ENCODE results near the gene TRIM28. TPM values are rescaled to one million over a fixed set of nuclear protein-coding genes. Genes with fewer than 3 reads are reported as not detected.

Gene TRIM28
- total RNA-seq, 2 experiments from 2014 or later: 476 to 528 TPM

GRCh38 chr19:58566989-58567388, 23.1 kb downstream of the TRIM28 start:
- CTCF ChIA-PET: interaction anchor here (1.4 to 1.8 kb wide), 2 partner anchors 12 to 46 kb away, joined by 4 to 5 read pairs; partner anchors contain the start of gene ZBTB45
- POLR2A ChIA-PET: interaction anchor here (0.9 kb wide), 1 partner anchor 53 kb away, joined by 3 read pairs; no protein-coding TSS in a partner anchor
- Mint-ChIP-seq H3K36me3 (ENCODE audit: low read depth) (peaks cover 36% of the 10 kb centered on the region), H3K4me1 (ENCODE audit: low read depth) (peaks cover 41% of the 10 kb centered on the region), H3K9me3 (ENCODE audit: insufficient read depth) (no peaks in the 10 kb centered on the region), H3K4me3 (no peak overlapping the region), H3K27me3 (ENCODE audit: low read depth) (no peaks in the 10 kb centered on the region), H3K27ac (no peak overlapping the region)
- no peak for DNase-seq
- no peak for ATAC-seq

- peaks cover 36% of the 10 kb centered on the region for H3K4me1 Mint-ChIP-seq (ENCODE audit: low read depth)
- H3K9me3 Mint-ChIP-seq (ENCODE audit: insufficient read depth): no peaks in the 10 kb centered on the region
- ChIA-PET CTCF (interaction anchor here (0.7 to 1.4 kb wide), 3 partner anchors 9 to 54 kb away, joined by 3 to 6 read pairs (median 3); partner anchors contain the start of gene ZBTB45), POLR2A (interaction anchor here (0.6 kb wide), 1 partner anchor 9 kb away, joined by 3 read pairs; no protein-coding TSS in a partner anchor)
- H3K27ac Mint-ChIP-seq: no peak overlapping the region
- DNase-seq (no peak), ATAC-seq (no peak)
- no peak overlapping the region for H3K4me3 Mint-ChIP-seq
- no peaks in the 10 kb centered on the region for H3K27me3 Mint-ChIP-seq (ENCODE audit: low read depth)
- peaks cover 35% of the 10 kb centered on the region for H3K36me3 Mint-ChIP-seq (ENCODE audit: low read depth)
Observed at GRCh38 chr19:58568453-58569130, 24.7 kb downstream of the TRIM28 start.

DNA sequence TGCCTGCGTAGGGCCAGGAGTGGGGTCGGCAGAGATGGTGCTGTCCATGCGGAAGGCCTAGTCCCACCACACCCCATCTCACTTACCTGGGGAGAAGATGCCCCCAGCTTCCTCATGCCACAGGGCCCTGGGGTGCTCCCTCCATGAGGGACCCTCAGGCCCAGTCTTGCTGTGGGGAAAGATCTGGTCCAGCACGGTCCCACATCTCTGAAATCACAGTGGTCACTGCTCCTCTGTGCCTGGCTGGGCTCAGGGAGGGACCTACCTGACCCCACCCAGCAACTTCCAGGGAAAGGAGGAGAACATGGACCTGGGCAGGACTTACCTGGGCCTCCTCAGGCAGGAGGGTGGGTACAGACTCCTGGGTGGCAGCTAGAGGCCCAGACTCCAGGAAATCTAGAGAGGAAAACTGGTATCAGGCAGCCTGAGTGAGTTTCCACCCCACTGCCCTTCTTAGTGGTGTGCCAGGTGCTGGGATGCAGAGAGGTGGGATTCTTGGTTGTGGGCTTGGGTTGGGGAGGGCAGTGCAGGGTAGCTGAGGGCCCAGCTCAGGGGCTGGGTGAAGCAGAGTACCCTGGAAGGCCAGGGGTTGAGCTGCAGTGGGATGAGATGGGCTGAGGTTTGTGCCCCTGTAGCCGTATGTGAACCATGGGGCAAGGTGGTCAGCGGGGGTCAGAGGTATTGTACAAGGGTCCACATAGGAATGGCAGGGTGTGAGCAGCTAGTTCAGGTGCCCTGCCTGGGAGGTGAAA, 25.5 kb downstream of the TRIM28 start:
- no peak overlapping the region for H3K27ac Mint-ChIP-seq
- ChIA-PET POLR2A (interaction anchor here (1.4 kb wide), 1 partner anchor 8 kb away, joined by 4 read pairs; no protein-coding TSS in a partner anchor), CTCF (interaction anchor here (1.3 to 1.4 kb wide), 2 partner anchors 50 to 55 kb away, joined by 3 read pairs; partner anchors contain the start of gene ZBTB45)

GRCh38 chr19:58569943-58570670, 26.2 kb downstream of the TRIM28 start:
- peaks cover 36% of the 10 kb centered on the region for H3K4me1 Mint-ChIP-seq (ENCODE audit: low read depth)
- no peak overlapping the region for H3K27ac Mint-ChIP-seq
- ChIA-PET CTCF (interaction anchor here (1.3 kb wide), 1 partner anchor 50 kb away, joined by 3 read pairs; the partner anchor contains the start of gene ZBTB45), POLR2A (interaction anchor here (1.4 kb wide), 1 partner anchor 9 kb away, joined by 4 read pairs; no protein-coding TSS in a partner anchor)
- ATAC-seq: no peak
- H3K4me3 Mint-ChIP-seq: no peak overlapping the region
- peak; percentile 19 for DNase-seq
- no peaks in the 10 kb centered on the region for H3K27me3 Mint-ChIP-seq (ENCODE audit: low read depth)
- no peaks in the 10 kb centered on the region for H3K9me3 Mint-ChIP-seq (ENCODE audit: insufficient read depth)
- H3K36me3 Mint-ChIP-seq (ENCODE audit: low read depth): peaks cover 33% of the 10 kb centered on the region

More for the DNA sequence above, 25.5 kb downstream of the TRIM28 start:
- DNase-seq: peak; percentile 18
- Mint-ChIP-seq H3K4me3 (no peak overlapping the region), H3K27me3 (ENCODE audit: low read depth) (no peaks in the 10 kb centered on the region), H3K9me3 (ENCODE audit: insufficient read depth) (no peaks in the 10 kb centered on the region), H3K36me3 (ENCODE audit: low read depth) (peaks cover 35% of the 10 kb centered on the region), H3K4me1 (ENCODE audit: low read depth) (peaks cover 35% of the 10 kb centered on the region)
- no peak for ATAC-seq

DNA sequence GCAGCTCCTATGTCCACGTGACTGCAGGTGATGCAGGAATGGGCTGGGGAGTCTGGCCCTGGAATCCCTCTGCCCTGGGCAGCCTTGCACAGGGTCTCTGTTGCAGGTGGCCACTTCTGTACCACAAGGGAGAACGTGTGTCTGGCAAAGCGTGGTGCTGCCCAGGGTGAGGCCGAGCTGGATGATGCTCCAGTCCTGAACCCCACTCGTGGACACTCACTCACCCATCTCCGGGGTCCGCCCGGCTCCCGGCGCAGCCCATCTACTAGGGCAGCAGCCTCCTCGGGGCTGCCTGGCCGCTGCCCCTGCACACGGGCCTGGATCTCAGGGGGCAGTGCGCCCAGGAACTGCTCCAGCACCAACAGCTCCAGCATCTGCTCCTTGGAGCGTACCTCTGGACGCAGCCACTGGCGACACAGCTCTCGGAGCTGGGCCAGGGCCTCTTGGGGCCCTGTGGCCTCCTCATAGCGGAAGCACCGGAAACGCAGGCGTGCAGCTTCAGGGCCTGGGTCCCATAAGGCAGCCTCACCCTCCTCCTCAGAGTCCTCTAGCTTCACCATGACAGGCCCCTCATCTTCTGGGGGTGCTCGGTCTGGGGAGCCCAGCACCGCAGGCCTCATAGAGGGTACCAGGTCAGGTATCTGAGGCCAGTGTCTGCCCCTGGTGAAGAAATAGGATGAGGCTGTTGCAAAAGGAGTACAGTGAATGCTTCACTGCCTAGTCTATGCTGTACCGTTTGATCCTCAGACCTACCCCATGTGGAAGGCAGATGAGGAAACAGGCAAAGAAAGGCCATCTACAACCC, 27.1 kb downstream of the TRIM28 start:
- DNase-seq: peak; percentile 19
- Mint-ChIP-seq H3K36me3 (ENCODE audit: low read depth) (peaks cover 33% of the 10 kb centered on the region), H3K4me1 (ENCODE audit: low read depth) (peaks cover 38% of the 10 kb centered on the region), H3K4me3 (no peak overlapping the region), H3K27ac (no peak overlapping the region), H3K9me3 (ENCODE audit: insufficient read depth) (no peaks in the 10 kb centered on the region), H3K27me3 (ENCODE audit: low read depth) (no peaks in the 10 kb centered on the region)
- ChIA-PET POLR2A (interaction anchor here (0.8 to 2.3 kb wide), 5 partner anchors 8 to 23 kb away, joined by 3 to 14 read pairs (median 4); no protein-coding TSS in a partner anchor), CTCF (interaction anchor here (0.7 to 2.0 kb wide), 4 partner anchors 10 to 343 kb away, joined by 3 to 8 read pairs (median 4); partner anchors contain the start of genes UBE2M and ZBTB45)
- ATAC-seq: no peak

- no peaks in the 10 kb centered on the region for H3K9me3 Mint-ChIP-seq (ENCODE audit: insufficient read depth)
- peaks cover 29% of the 10 kb centered on the region for H3K36me3 Mint-ChIP-seq (ENCODE audit: low read depth)
- DNase-seq (peak; percentile 19), ATAC-seq (no peak)
- H3K27ac Mint-ChIP-seq: peak overlapping the region; percentile 99
- ChIA-PET CTCF (interaction anchor here (0.7 to 2.0 kb wide), 3 partner anchors 10 to 343 kb away, joined by 3 to 8 read pairs (median 4); partner anchors contain the start of gene UBE2M), POLR2A (interaction anchor here (0.8 to 2.3 kb wide), 4 partner anchors 9 to 24 kb away, joined by 3 to 14 read pairs (median 4); no protein-coding TSS in a partner anchor)
- H3K4me1 Mint-ChIP-seq (ENCODE audit: low read depth): peaks cover 39% of the 10 kb centered on the region
- H3K4me3 Mint-ChIP-seq: peak overlapping the region; percentile 86
- H3K27me3 Mint-ChIP-seq (ENCODE audit: low read depth): no peaks in the 10 kb centered on the region
Observed at GRCh38 chr19:58571575-58571947, 27.7 kb downstream of the TRIM28 start.

GRCh38 chr19:58572026-58572817, 28.4 kb downstream of the TRIM28 start:
- DNase-seq: no peak
- Mint-ChIP-seq H3K27me3 (ENCODE audit: low read depth) (no peaks in the 10 kb centered on the region), H3K27ac (peak overlapping the region; percentile 99), H3K36me3 (ENCODE audit: low read depth) (peaks cover 27% of the 10 kb centered on the region), H3K4me1 (ENCODE audit: low read depth) (peaks cover 39% of the 10 kb centered on the region), H3K9me3 (ENCODE audit: insufficient read depth) (no peaks in the 10 kb centered on the region), H3K4me3 (peak overlapping the region; percentile 86)
- CTCF ChIA-PET: interaction anchor here (0.7 to 2.0 kb wide), 3 partner anchors 9 to 344 kb away, joined by 3 to 8 read pairs (median 4); partner anchors contain the start of gene UBE2M
- no peak for ATAC-seq
- POLR2A ChIA-PET: interaction anchor here (0.7 to 2.3 kb wide), 4 partner anchors 10 to 25 kb away, joined by 3 to 14 read pairs (median 4); partner anchors contain the start of gene CHMP2A

GRCh38 chr19:58572818-58573657, 29.2 kb downstream of the TRIM28 start, which contains the start of gene MZF1:
TSS of gene MZF1 (minus strand) at chr19:58573335. CDS start at chr19:58571389, 1,946 bp downstream.
- ATAC-seq (peak; percentile 62), DNase-seq (peak; percentile 100)
- CTCF ChIA-PET: interaction anchor here (2.0 kb wide), 1 partner anchor 8 kb away, joined by 8 read pairs; no protein-coding TSS in a partner anchor
- no peaks in the 10 kb centered on the region for H3K27me3 Mint-ChIP-seq (ENCODE audit: low read depth)
- H3K4me1 Mint-ChIP-seq (ENCODE audit: low read depth): peaks cover 43% of the 10 kb centered on the region
- peaks cover 25% of the 10 kb centered on the region for H3K36me3 Mint-ChIP-seq (ENCODE audit: low read depth)
- no peaks in the 10 kb centered on the region for H3K9me3 Mint-ChIP-seq (ENCODE audit: insufficient read depth)
- POLR2A ChIA-PET: interaction anchor here (0.7 to 2.3 kb wide), 2 partner anchors 11 to 18 kb away, joined by 3 to 14 read pairs; partner anchors contain the start of gene CHMP2A
- peak within 1 kb of the TSS; percentile 86 for H3K4me3 Mint-ChIP-seq
- peak within 1 kb of the TSS; percentile 99 for H3K27ac Mint-ChIP-seq

DNA sequence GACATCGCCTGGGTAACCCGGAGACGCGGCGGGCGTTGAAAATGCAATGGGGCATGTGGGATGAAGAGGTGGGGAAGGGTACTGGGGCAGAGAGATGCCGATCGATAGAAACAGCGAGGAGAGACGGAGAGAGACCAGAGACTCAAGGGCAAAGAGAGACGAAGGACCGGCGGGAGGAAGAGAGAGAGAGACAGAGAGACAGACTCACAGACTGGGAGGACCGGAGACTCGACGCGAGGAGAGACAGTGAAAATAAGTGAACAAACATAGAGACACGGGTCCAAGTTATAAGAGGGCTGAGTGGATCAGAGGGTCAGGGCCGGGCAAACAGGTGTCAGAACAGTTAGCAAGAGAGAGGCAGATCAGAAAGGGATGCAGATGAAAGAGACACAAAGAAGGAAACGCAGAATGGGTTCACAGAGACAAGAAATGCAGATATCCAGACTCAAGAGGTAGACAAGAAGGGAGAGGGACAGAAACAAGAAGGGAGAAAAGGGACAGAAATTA, 29.8 kb downstream of the TRIM28 start:
- peaks cover 39% of the 10 kb centered on the region for H3K4me1 Mint-ChIP-seq (ENCODE audit: low read depth)
- H3K27me3 Mint-ChIP-seq (ENCODE audit: low read depth): no peaks in the 10 kb centered on the region
- no peak for ATAC-seq
- DNase-seq: no peak
- ChIA-PET CTCF (no interaction called here), POLR2A (no interaction called here)
- H3K9me3 Mint-ChIP-seq (ENCODE audit: insufficient read depth): no peaks in the 10 kb centered on the region
- H3K4me3 Mint-ChIP-seq: peak overlapping the region; percentile 86
- H3K36me3 Mint-ChIP-seq (ENCODE audit: low read depth): peaks cover 23% of the 10 kb centered on the region
- peak overlapping the region; percentile 99 for H3K27ac Mint-ChIP-seq
